H4 (cell line): Measurements from ENCODE around the gene CD226. TPM values are rescaled to one million over a fixed set of nuclear protein-coding genes. Genes with fewer than 3 reads are reported as not detected.
"Not testable (repeated sequence)": the region's sequence is repeated elsewhere in the genome, so short reads cannot be mapped to it uniquely, and the experiment has no call there.

Source experiments
- DNase-seq: peaks from one replicate; pipeline ENCODE4 v3.0.0-alpha.2; 2015; ENCODE audit warnings: low spot score
- total RNA-seq: library from RNA; depleted of rRNA; stranded (reverse); fragments of >200 nt; shearing (Covaris generic); gene quantifications from 2 replicates; pipeline ENCODE4 v1.2.3, GENCODE V29; 2014

Gene CD226
- total RNA-seq, 1 experiment from 2014 or later, result 0.02 TPM

DNA sequence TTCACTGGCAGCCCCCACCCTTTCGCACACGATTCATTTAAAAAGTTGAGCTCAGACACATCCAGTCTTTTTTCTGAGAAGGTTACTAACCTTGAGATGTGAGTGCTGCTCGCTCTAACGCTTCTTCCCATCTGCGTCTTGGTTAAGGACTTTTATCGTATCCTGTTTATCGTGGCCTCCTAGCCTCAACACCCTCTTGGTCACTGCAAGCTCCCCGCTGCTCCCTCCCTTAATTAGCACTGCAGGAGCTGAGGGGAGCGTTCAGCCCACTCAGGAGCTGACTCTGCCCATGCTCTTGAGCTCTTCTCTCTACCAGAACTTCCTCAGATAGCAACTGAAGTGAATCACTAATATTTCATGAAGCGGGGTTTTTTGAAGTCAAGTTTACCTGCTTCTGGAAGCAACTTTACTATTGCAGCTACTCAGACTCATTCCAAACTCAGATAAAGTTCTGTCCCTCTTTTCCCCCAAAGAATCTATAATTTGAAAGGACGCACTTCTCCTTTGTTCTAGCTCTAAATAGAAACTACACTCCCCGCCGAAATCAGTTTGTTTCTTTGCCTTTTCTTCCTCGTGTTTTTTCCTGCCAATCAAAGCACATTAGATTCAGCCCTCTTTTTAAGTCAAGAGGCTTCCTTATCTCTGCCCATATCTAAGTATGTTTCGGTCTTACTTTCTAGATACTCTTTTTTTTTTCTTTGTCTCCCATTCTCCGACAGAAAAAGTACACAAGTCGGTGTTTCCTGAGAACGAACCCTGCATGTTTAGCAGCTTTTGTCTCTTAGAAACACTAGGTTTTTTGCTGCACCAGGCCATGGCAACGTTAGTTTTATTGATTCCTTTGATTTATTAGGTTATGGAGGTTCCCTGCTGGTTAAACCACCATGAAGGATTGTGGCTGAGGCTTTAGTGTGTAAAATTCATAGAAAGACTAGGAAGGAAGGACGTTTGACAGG lies 9.3 kb upstream of the CD226 start:
- DNase-seq, result no peak

DNA sequence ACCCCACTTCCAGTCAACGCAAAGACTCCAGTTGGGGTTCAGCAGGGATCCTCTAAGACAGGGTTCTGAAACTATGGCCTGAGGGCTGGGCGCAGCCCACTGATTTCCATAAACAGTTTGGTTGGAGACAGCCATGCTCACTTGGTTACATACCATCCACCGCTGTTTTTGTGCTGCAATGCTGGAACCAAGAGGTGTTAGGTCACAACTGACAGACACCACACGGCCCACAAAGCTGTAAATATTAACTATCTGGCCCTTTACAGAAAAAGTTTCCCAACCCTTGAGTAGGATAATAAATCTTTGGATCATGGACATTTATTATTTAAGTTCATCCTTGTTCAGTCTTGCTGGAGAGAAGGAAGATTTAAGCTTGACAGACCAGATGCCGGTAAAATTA lies 8.4 kb upstream of the CD226 start:
- no peak for DNase-seq

DNA sequence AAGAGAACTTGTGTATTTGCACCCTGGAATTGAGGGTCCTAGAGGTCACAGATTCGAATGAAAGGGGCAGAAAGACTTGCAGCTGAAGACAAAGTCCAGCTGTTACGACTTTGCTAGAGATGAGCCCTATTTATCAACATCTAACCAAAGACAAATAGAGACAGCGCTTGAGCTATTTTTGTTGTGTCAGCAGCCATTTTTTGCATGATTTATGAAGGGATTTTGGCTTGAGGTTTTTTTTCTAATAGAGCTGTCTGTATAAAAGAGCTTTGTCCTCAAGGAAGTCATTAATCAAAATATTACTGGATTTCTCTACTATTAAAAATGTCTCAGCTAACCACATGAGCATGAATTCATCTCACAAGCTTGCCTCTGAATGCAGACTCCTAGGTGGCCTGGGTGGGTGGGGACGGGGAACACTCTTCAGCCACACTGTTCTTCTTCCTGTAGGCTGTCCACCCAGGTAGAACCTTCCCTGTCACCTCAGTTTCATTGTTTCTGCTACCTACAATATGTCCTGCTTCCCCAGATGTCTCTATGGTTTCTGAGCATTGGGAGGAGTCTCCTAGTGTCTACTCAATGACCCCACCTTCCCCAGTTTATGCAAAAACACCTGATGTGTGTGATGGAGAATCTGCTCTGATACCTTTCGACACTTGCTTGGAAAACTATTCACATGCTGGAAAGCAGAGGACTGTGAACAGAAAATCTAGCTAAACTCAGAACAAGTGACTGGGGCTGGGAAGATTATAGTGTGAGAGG lies 7.2 kb upstream of the CD226 start:
- no peak for DNase-seq

DNA sequence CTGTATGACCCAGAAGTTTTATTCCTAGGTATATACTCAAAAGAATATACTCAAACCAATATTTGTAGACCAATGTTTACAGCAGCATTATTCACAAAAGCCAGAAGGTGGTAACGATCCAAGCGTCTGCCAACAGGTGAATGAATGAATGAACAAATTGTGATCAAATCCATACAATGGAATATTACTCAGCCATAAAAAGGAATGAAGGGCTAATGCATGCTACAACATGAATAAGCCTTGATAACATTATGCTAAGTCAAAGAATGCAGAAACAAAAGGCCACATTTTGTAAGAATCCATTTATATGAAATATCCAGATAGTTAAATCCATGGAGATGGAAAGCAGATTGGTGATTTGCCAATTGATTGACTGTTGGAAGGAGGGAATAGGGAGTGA lies 5.5 kb upstream of the CD226 start:
- no peak for DNase-seq

DNA sequence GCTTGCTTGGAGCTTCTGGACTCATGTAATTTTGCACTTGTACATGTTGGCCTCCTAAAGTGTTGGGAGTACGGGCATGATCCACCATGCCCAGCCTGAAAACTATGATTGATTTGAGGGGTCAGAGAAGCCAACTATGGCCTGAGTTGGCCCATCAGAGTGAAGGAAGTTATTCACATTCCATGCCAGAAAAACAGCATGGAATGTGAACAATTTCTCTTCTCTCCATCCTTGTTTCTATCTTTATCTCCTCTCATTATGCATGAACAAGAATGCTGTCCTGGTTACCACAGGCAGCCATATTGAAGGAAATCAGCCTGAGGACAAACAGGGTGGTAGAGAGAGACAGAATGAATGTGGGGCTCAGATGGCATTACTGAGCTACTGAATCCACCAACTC lies 3.5 kb upstream of the CD226 start:
- DNase-seq, result no peak

DNA sequence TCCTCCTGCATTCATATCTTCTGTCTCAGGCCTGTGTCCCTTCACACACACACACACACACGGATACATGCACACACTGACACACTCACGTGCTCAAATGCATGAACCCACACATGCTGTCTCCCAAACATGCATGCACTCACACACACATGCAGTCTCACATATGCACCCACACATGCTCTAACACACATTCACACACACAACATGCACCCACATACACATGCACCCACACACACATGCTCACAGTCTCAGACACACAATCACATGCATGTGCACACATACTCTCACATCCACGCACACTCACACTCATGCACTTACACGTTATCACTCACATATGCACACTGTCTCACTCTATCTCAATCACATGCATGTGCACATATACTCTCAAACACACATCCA lies 1.9 kb upstream of the CD226 start:
- DNase-seq, result no peak

DNA sequence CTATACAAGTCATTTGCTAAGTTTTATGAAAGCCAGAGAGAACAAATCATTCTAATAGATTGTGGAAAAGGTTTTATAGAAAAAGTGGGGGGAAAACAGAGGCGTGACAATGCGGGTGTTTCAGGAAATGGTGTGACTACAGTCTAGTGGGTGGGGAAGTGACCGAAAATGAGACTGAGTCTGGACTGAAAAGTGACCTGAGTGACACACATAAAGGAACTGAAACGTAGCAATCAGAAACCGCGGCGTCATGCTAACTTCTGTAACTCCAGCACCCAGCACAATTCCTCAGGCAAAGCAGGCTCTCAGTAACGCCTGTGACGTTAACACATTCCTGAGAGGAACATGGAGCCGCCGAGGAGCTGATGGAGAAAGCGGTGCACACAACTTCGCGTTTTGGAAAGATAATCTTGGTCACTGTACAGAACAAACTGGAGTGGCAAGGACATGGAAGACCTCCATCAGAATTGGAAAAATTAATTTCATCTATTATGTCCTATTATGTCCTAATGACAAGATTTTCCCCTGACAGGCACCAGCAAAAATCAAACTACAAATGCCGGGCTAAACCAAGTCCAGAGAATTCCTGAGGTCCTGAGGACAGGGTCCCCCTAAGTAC lies 1.4 kb upstream of the CD226 start:
- no peak for DNase-seq

DNA sequence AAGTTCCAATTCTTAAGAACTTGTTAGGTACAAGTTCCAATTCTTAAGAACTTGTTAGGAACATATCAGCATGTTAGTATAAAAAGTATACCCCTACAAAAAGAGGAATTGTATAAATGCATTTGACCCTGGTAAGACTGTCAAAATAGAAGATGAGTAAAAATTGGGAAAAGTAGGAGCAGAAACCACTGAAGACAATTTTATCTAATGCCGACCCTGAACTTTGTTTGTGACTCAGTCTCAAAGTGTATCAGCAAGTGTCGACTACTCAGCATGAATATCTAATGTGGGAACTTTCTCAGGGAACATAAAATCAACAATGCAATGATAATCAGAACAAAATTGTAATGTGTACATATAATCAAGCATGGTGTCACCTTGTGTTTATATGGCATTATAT lies 583 bp upstream of the CD226 start:
- no peak for DNase-seq

DNA sequence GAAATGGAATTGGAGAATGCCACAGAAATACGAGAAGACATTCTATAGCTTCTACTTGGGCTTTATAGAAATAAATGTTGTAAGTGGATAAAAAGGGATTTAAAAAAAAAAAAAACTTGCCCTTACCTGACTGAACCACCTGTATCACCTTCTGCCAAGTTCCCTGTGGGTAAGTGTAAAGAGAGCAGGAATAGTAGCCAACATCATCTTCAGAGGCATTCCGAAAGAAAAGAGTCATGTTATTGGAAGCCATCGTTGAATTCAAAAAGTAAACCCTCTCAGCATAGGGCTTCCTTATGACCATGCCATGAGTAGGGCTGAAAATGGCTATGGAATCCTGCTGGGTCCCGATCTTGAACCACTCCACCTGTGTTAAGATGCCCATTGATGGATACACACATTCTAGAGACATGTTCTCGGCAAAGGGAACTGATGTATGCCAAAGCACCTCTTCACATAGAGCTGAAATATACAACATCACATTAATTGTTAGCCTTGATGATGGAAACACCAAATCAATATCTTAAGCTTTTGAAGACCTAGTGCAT lies 991 bp downstream of the CD226 start:
- DNase-seq, result no peak

DNA sequence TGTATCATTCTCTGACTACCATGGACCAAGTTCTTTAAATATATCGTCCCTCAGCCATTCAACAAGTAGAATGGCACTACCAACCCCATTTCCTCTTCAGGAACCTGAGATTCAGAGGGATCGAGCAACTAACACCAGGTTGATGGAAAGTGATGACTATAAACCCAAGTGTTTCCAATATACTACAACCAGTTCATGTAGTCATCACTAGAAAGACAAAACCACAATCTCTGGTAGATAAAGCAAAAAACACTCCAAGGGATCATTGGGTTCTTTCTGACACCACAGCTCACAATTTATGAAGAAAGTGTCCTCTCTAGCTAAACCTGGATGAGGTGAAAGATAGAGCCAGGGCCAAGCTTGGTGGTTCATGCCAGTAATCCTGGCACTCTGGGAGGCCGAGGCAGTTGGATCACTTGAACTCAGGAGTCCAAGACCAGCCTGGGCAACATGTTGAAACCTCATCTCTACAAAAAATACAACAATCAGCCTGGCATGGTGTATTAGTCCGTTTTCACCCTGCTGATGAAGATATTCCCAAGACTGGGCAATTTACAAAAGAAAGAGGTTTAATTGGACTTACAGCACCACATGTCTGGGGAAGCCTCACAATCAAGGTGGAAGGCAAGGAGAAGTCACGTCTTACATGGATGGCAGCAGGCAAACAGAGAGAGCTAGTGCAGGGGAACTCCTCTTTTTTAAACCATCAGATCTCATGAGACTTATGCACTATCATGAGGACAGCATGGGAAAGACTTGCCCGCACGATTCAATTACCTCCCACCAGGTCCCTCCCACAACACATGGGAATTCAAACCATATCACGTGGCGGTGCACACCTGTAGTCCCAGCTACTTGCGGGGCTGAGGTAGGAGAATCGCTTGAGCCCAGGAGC lies 2.2 kb downstream of the CD226 start:
- no peak for DNase-seq

DNA sequence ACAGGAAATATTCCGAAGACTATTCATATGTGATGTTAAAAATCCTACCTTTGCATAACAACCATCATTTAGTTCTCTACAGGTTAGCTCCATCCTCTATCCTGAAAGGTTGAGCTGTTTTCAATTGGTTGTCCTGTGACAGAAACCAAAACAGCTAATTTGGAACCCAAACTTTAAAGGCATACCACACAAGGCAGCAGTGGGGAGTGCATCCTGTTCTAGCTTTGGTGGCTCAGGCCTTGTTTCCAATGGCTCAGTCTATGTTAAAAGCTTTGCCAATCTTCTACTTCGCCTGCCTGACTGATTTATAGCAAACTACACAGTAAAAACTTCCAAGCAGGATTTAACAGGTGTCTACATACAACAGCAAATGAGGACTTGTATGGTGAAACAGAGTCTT lies 3.2 kb downstream of the CD226 start:
- no peak for DNase-seq

DNA sequence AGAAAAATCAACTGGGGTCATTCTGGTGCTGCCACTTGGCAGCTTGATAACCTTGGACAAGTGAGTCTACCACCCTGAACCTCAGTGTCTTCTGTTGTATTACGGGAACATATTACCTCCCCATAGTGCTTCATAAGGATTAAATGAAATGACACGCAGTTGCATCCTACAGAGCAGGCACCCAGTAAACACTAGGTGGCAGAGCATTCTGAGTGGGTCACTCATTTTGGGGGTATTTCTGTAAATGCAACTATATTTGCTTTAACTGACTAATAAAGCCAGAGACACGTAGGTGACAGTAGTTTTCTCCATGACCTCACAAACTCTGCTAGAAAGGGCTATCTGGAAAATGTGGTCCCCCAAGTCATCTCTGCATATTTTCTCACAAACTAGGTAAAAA lies 4.7 kb downstream of the CD226 start:
- DNase-seq, result no peak

DNA sequence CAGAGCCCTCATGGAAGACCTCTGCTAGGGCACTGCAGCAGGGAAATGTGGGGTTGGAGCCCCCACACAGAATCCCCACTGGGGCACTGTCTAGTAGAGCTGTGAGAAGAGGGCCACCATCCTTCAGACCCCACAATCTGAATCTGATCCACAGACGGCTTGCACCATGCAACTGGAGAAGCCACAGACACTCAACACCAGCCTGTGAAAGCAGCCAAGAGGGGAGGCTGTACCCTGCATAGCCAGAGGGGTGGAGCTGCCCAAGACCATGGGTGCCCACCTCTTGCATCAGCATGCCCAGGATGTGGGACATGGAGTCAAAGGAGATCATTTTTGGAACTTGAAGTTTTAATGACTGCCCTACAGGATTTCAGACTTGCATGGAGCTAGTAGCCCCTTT lies 6.5 kb downstream of the CD226 start:
- no peak for DNase-seq

DNA sequence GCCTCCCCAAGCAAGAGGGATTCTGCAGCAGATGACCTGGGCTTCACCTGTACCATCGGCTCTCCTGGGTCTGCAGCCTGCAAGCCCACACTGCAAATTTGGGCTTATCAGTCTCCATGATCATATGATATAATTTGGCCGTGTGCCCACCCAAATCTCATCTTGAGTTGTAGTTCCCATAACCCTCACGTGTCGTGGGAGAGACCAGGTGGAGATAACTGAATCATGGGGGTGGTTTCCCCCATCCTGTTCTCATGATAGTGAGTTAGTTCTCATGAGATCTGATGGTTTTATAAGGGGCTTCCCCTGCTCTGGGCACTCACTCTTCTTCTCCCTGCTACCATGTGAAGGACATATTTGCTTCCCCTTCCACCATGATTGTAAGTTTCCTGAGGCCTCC lies 7.9 kb downstream of the CD226 start:
- not testable (repeated sequence) for DNase-seq

DNA sequence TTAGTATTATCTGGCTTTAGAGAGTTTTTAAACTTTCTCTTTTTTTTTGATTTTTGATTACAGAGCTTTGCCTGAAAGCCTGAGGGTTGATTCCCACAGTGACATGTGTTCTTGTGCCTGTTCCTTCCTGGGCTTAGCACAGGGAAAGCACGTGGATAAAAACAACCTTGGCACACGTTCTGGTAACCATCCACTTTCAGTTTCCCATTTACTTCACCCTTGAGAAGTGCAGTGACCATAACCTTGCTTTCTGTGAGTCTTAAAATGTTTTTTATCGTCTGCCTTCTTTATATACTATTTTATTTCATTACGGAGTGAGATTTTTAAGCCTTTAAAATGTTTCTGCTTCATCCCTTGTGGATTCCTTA lies 11.5 kb downstream of the CD226 start:
- DNase-seq, result peak; percentile 31

DNA sequence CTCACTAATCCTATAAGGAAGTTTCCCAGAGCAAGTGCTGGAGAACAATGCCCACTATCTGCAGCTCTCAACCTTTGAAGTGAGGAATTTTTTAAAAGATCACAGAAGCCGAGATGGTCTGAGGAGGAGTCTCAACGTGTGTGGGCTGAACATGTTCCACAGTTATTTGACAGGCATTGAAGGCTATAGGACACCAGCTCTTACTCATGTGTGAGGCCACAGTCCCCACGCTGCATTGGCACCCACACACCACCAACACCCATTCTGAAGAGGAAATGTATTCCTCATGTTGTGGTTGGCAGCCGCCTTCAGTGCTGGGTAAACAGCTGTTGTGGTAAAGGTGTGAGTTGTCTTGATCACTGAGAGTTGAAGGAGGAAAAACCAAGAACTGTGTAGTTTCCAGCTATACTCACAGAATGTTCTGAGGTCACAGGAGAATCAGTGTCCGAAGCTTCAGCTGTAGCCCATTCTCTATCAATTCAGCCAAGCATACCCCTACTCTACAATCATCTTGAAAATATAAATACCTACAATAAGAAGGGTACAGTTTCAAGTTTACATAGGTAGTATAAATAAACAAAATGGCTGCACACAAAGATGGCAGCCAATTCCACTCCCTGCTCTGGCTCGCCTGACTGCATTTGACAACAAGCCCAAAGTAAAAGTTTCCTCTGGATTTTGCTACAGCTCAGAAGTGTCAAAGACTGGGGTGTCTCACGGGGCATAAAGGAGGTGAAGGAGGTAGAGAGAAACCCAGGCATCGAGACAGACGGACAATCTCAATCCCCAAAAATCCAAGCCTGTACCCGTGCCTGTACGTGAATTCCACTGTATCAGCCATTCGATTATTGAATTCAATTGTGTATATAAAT lies 12.1 kb downstream of the CD226 start:
- peak; percentile 60 for DNase-seq

DNA sequence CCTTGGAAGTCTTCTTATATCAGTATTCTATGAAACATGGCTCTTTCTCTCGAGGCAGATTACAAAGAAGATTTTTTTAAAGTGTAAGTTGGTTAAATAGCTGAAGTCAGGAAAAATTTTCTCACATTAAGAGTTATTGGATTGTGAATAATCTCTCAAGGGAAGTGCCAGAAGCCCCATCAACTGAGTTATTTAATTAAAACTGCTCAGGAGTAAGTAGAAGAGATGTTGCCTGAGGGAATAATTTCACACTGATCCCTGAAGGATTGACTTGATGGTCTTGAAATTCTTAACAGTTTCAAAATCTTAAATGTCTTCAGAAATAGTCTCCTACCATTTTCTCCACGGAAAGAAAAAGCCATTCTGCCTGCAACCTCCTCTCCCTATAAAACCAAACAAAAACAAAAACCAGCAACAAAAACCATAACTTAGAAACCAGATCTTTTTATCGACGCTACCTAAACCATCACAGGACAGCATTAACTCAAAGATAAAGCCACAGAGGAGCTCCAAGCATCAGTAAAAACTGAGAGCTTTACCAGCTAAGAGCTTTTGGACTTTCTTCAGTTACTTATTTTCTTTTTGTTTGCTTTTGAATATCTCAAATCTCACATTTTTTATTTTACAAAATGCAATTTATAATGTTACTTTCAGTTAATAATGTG lies 12.9 kb downstream of the CD226 start:
- no peak for DNase-seq

DNA sequence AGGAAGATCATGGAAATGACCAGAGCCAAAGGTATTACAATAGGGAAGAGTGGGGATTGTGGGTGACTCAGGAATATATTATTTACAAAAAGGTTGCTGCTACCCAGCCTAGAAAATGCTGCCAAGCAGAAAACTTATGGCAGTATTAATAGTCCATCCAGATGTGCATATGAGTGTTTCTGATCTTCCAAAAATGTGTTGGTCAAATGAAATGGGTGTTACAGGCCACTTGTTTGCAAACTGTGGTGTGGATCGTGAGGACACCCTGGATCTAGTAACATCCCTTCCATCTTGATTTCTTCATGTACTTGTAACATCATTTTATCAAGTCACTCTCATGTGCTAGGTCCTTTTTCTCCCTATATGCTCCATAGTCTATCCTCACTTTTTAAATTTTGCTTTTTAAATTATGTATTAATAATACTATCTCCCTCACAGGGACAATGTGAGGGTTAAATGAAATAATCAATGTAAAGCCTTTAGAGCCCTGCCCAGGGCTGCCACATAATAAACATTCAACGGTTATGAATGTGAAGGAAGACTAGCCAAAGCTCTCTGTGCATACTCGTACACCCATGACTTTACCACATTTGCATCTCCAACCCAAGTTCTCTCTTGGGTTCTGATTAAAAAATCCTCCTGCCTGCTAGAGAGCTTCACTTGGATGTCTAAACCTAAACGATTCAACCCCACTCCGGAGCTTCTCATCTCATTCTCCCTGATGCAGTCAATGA lies 18.5 kb downstream of the CD226 start:
- DNase-seq, result no peak

DNA sequence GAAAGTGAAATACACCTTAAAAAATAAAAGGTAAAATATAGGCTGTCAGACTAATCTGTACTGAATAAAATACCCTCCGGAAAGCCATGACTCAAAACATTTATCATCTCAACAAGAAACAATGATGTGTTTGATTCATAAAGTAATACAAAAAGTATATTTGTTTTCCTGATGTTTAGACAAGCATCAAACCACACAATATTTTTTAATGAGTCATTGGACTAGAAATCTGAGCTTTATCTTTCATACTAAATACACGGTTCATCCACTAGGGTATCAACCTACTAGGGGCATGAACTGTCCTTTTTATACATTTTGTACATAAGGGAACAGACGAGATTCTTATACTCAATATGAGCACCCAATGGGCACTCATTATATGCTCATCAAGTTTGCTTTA lies 31.3 kb downstream of the CD226 start:
- no peak for DNase-seq
